Adipocyte (in vitro differentiated cells): ENCODE results near the gene APLN.

Source experiments
- DNase-seq: peaks from one replicate; pipeline ENCODE4 v3.0.0-alpha.2; 2015; ENCODE audit warnings: low read depth
- H3K27me3 ChIP-seq: replicated peaks from 2 replicates; pipeline ENCODE4 v1.7.0; 2013; ENCODE audit warnings: mild to moderate bottlenecking, low read length, moderate library complexity; ENCODE audit not compliant: control insufficient read depth, insufficient read depth
- H3K36me3 ChIP-seq: 2 replicates; pipeline ENCODE4 v1.7.0; 2013; ENCODE audit warnings: low read length, mild to moderate bottlenecking, moderate library complexity; ENCODE audit not compliant: control insufficient read depth, insufficient read depth, severe bottlenecking
- H3K4me1 ChIP-seq: 2 replicates; pipeline ENCODE4 v1.7.0; 2013; ENCODE audit warnings: mild to moderate bottlenecking, low read length, moderate library complexity; ENCODE audit not compliant: control insufficient read depth, insufficient read depth
- H3K4me3 ChIP-seq: 2 replicates; pipeline ENCODE4 v1.7.0; 2013; ENCODE audit warnings: mild to moderate bottlenecking, low read length, moderate library complexity
- H3K9ac ChIP-seq: 2 replicates; pipeline ENCODE4 v1.7.0; 2013; ENCODE audit warnings: mild to moderate bottlenecking, low read length, moderate library complexity
- H3K9me3 ChIP-seq: 2 replicates; pipeline ENCODE4 v1.7.0; 2013; ENCODE audit warnings: mild to moderate bottlenecking, low read length, moderate library complexity; ENCODE audit not compliant: control insufficient read depth

The APLN gene, protein sequence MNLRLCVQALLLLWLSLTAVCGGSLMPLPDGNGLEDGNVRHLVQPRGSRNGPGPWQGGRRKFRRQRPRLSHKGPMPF

DNA sequence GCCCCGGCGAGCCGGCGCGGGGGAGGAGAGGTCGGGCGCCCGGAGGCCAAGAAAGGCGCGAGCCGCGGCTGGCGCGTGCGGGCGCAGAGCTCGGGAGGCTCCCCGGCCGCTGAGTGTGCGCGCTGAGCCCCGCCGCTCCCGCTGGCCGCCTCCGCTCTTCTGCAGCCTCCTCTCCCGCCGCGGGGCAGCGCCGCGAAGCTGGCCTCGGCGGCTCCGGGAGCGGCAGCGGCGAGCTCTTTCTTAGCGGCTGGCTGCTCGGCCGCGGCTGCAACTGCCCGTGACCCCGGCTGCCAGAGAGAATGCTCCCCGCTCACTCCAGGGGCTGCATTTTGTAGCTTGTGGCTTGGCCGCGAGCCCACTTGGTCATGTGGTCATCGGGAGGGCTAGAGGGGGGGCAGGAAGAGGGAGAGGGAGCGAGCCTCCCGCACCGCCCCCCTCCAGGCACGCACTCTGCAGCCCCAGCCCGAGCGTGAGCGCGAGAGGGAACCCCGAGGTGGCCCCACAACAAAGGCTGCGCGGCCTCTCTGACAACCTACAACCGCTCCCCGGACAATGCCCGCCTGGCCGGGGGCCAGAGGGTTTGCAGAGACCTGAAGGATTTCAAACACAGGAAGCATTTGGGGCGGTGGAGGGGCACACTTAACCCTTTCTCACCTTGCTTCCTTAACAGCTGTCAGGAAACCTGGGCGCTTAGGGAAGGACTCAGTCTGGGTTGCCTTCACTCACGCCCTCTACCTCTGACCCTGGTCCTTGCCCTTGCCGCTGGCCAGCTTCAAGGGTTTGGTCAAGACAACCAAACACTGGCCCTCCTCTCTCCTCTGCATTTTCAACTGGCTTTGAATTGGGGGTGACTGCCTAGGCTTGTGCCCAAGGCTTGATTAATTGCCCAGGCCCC is at the start of gene APLN:
APLN (minus strand) TSS at position 305 of the 895 bp plus-strand sequence. CDS start 326 bp downstream, outside the sequence.
- peaks cover 3% of the 10 kb centered on the region for H3K9me3 ChIP-seq
- H3K27me3 ChIP-seq: peaks cover 24% of the 10 kb centered on the region
- peaks cover 12% of the 10 kb centered on the region for H3K4me1 ChIP-seq
- peak within 1 kb of the TSS; percentile 49 for H3K9ac ChIP-seq
- DNase-seq: peak; percentile 63
- H3K36me3 ChIP-seq: no peaks in the 10 kb centered on the region
- peak within 1 kb of the TSS; percentile 77 for H3K4me3 ChIP-seq

DNA sequence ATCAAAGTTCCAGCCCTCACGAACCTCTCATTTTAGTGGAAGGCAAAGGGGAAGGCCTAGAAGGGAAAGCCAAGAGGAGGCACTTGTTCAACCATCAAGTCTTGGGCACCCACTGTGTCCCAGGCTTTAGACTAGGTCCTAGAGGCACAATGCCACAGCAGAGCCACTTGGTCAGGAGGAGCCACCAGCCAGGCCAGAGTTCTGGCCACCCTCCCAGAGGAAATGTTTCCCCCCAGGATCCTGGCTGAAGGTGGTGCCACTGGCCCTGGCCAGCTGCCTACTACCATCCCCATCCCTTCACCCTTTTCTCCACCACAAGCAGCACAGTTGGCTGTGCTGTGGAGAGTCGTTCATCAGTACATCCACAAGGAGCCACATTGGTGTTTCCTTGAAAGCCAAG is 49.7 kb upstream of the APLN start:
- peaks cover 19% of the 10 kb centered on the region for H3K27me3 ChIP-seq
- no peak for DNase-seq
- H3K4me1 ChIP-seq: peaks cover 29% of the 10 kb centered on the region
- no peaks in the 10 kb centered on the region for H3K36me3 ChIP-seq
- H3K9me3 ChIP-seq: peaks cover 19% of the 10 kb centered on the region
- no peak overlapping the region for H3K9ac ChIP-seq
- no peak overlapping the region for H3K4me3 ChIP-seq

DNA sequence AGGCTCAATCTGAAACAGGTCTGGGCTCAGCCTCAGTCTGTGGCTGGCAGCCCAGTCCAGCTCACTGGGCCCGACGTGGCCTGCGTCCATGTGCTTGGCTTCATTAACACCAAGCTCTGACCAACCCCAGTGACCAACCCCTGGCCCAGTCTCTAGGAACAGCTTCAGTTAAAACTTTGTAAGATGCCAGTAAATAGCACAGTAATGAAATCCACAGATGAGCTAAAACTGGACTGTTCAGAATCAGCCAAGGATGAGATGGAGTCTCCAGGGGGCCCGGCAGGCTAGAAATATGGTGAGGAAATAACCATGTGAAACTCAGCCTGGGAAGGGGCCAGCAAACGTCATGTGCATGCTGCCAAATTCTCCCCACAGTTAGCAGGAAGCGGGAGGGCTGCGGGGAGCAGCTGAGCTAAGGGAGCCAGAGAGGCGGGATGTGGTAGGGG is 46.9 kb upstream of the APLN start:
- Histone ChIP-seq H3K27me3 (peaks cover 39% of the 10 kb centered on the region), H3K9ac (peak overlapping the region; percentile 53), H3K36me3 (no peaks in the 10 kb centered on the region), H3K4me1 (peaks cover 27% of the 10 kb centered on the region), H3K4me3 (no peak overlapping the region), H3K9me3 (no peaks in the 10 kb centered on the region)
- DNase-seq: no peak

DNA sequence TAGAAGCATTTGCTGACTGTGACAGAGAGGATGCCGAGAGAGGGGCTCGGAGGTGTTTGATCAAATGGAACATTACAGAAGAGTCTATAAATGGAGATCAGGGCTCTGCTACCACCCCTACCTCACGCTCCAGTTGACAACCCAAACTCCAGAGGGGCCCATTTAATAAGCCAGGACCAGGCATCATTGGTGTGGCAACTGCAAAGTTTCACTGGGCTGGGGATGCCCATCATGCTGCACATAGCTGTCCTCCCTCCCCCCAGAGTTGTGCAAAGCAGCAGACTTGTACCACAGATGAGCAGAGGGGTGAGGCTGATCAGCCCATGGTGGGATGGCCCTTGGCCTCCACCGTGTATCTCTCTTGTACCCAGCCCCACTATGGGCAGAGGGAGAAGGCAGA is 45.8 kb upstream of the APLN start:
- Histone ChIP-seq H3K36me3 (no peaks in the 10 kb centered on the region), H3K4me1 (peaks cover 24% of the 10 kb centered on the region), H3K27me3 (peaks cover 43% of the 10 kb centered on the region), H3K4me3 (no peak overlapping the region), H3K9ac (no peak overlapping the region), H3K9me3 (no peaks in the 10 kb centered on the region)
- no peak for DNase-seq

DNA sequence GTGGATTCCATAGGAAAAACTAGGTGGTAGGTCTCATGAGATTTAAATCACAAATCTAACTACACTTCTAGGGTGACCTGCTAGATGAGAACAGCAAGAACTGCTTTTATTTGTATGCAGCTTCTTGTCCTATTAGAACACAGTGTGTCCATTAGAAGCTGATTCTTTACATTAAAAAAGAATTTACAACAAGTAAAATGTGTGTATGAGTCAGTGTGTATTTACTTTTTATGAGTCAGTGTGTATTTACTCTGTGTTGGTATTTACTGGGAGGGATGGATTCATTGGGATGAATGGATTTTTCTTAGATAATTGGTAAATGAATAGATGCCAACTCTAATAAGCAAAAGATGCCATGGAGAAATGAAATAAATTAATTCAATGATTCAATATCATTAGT is 43.4 kb upstream of the APLN start:
- peaks cover 24% of the 10 kb centered on the region for H3K27me3 ChIP-seq
- H3K9ac ChIP-seq: no peak overlapping the region
- H3K36me3 ChIP-seq: no peaks in the 10 kb centered on the region
- peaks cover 24% of the 10 kb centered on the region for H3K4me1 ChIP-seq
- no peaks in the 10 kb centered on the region for H3K9me3 ChIP-seq
- no peak overlapping the region for H3K4me3 ChIP-seq
- DNase-seq: no peak

DNA sequence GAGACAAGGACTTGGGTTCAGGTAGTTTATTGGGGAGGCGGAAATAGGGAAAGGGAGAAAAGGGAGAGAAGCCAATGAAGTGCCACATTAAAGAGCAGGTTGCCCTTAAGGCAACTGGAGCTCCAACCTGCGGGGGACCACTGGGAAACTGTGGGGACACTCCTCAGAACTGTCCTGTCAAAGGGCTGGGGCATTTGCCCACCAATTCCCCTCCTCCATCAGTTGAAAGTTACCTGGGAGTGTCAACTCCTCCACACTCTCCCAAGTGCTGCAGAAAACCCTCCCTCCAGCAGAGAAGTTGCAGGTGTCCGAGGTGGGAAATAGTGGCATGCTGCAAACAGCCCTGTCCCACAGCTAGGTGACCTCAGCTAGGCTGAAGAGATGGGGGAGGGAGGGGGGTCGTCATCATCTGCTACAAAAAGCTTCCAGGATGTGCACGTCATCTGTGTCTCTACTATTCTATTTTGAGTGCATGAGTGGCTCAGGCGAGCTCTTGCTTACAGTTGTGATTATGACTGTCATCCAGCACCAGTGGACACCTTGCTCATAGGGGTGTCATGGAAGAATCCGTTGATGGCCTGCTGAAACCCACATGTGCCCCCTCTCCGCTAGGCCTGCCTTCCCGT is 42.6 kb upstream of the APLN start:
- no peaks in the 10 kb centered on the region for H3K9me3 ChIP-seq
- no peak for DNase-seq
- peaks cover 24% of the 10 kb centered on the region for H3K27me3 ChIP-seq
- no peak overlapping the region for H3K4me3 ChIP-seq
- no peak overlapping the region for H3K9ac ChIP-seq
- H3K4me1 ChIP-seq: peaks cover 16% of the 10 kb centered on the region
- no peaks in the 10 kb centered on the region for H3K36me3 ChIP-seq

DNA sequence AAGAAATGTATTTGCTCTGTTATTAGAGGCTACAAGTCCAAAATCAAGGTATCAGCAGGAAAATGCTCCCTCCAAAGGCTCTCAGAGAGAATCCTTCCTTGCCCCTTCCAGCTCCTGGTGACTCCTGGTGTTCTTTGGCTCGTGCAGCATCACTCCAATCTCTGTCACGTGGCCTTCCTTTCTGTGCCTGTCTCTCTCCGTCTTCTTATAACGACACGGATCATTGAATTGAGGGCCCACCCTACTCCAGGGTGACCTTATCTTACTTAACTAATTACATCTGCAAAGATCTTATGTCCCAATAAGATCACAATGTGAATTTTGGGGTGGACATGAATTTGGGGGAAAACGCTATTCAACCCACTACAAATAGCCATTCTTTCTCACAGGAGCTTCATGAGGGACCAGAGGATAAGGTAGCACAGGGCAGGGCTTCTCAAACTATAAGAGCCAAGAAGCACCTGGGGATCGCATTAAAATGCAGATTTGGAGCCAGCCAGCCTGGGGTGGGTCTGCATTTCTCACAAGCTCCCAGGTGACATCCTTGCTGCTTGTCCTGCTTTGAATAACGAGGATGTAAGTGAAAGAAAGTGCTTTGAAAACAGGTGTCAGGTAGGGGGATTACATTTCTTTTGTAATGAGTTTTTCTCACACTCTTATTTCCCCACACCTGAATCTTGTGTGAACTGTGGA is 41.9 kb upstream of the APLN start:
- Histone ChIP-seq H3K9me3 (no peaks in the 10 kb centered on the region), H3K4me3 (no peak overlapping the region), H3K4me1 (peaks cover 14% of the 10 kb centered on the region), H3K27me3 (peaks cover 24% of the 10 kb centered on the region), H3K36me3 (no peaks in the 10 kb centered on the region), H3K9ac (no peak overlapping the region)
- no peak for DNase-seq

DNA sequence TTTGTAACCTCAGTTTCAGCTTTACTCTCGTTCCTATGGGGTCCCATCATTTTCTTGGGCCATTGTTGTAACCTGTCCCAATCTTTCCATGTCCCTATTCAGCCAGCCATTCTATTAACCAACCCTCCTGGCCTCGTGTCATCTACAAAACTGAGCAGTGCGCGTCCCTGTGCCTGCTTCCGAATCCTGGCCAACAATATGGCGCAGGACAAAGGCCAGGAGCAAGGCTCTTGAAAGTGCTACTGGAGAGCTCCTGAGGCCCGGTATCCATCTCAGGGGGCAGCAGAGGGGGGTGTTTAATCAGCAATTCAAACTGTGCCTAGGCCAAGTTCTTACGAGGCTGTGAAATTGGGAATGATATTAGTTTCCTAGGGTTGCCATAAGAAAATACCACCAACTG is 41.2 kb upstream of the APLN start:
- peaks cover 24% of the 10 kb centered on the region for H3K27me3 ChIP-seq
- H3K36me3 ChIP-seq: no peaks in the 10 kb centered on the region
- DNase-seq: no peak
- H3K9me3 ChIP-seq: no peaks in the 10 kb centered on the region
- peaks cover 8% of the 10 kb centered on the region for H3K4me1 ChIP-seq
- no peak overlapping the region for H3K4me3 ChIP-seq
- no peak overlapping the region for H3K9ac ChIP-seq

DNA sequence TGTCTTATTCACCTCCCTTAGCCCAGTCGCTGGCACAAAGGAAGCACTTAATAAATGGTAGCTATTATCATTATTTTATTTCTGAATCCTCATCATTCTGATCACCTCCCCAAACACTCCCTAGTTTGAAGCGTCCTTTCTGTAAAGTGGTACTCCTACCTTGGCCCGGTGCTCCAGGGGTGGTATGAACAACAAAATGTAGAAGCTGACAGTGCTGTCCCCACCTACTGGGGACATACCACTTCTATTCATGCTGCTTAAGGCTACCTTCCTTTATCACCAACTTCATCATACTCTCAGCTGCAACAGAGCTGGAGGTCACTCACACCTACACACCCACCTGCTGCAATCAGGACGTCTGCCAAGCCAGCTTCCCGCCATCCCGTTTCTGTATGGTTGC is 40.8 kb upstream of the APLN start:
- DNase-seq: no peak
- H3K4me3 ChIP-seq: no peak overlapping the region
- no peak overlapping the region for H3K9ac ChIP-seq
- no peaks in the 10 kb centered on the region for H3K36me3 ChIP-seq
- peaks cover 24% of the 10 kb centered on the region for H3K27me3 ChIP-seq
- peaks cover 7% of the 10 kb centered on the region for H3K4me1 ChIP-seq
- no peaks in the 10 kb centered on the region for H3K9me3 ChIP-seq

DNA sequence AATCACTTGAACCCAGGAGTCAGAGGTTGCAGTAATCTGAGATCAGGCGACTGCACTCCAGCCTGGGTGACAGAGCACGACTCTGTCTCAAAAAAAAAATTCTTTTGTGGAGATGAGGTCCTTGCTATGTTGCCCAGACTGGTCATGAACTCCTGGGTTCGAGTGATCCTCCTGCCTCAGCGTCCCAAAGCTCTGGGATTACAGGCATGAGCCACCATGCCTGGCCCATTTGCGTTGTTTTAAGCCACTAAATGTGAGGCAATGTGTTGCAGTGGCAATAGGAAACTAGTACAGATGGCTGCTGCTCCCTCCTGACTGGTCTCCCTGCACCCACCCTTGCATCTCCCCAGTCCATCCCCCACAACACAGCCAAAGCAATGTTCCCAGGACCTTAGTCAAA is 40.0 kb upstream of the APLN start:
- Histone ChIP-seq H3K4me1 (peaks cover 14% of the 10 kb centered on the region), H3K36me3 (no peaks in the 10 kb centered on the region), H3K27me3 (peaks cover 24% of the 10 kb centered on the region), H3K9me3 (no peaks in the 10 kb centered on the region), H3K4me3 (no peak overlapping the region), H3K9ac (no peak overlapping the region)
- no peak for DNase-seq

DNA sequence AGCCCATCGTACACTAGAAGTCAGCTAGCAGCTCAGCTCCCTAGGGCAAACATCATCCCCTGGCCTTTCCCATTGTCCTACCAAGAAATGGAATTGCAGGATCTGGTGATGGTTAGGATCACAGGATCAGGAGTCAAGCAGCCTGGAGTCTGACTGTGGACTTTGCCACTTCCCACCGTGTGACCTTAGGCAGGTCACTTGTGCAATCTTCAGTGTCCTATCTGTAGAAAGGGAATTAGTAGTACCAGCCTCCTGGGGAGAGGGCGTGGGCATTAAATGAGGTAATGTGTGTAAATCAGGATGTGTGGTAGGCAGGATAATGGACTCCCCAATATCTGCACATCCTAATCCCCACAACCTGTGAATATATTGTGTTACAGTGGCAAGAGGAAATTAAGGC is 38.6 kb upstream of the APLN start:
- Histone ChIP-seq H3K27me3 (peaks cover 25% of the 10 kb centered on the region), H3K4me3 (no peak overlapping the region), H3K9ac (no peak overlapping the region), H3K36me3 (no peaks in the 10 kb centered on the region), H3K9me3 (peaks cover 6% of the 10 kb centered on the region), H3K4me1 (peaks cover 16% of the 10 kb centered on the region)
- DNase-seq: no peak
